K562 (cell line): ENCODE results near the gene CASKIN2. TPM values are rescaled to one million over a fixed set of nuclear protein-coding genes. Genes with fewer than 3 reads are reported as not detected.
A peak's percentile ranks its signal among the peaks of the same experiment; 100 is the strongest.

Experiments
- ATAC-seq: fragments of 200-7000 bp; cut with Tn5 transposase; 3 replicates; pipeline ENCODE4 v1.9.1; 2020; ENCODE audit warnings: moderate library complexity
- BruUV-seq: library from RNA; stranded (reverse); fragments of 400-500 nt; replicated peaks from 2 replicates; lab custom pipeline; 2021; lab: Mats Ljungman, UMichigan
- CTCF ChIA-PET: fragments of 300-600 bp; formaldehyde crosslinking; extraction: SDS; loops from one replicate; lab custom pipeline; 2021; ENCODE audit warnings: low intra/inter-chr PET ratio; lab: Yijun Ruan, JAX
- POLR2A ChIA-PET: fragments of 300-600, 350-650 bp; sonication (Branson Sonifier 250); formaldehyde crosslinking; extraction: SDS; loops from one replicate; lab custom pipeline; 2021; ENCODE audit warnings: antibody characterized with exemption, inconsistent platforms; lab: Yijun Ruan, JAX
- DNase-seq, 4 experiments: peaks; one replicate each; pipeline versions ENCODE4 v3.0.0 to v3.0.0-alpha.2; 2011 to 2018; ENCODE audit warnings: low spot score in 3 of 4, mixed read lengths in 3 of 4; ENCODE audit errors: extremely low read depth in 1 of 4
- FAIRE-seq: peaks from 2 replicates; lab custom pipeline; 2011; peaks lifted over from hg19 to GRCh38; lab: Jason Lieb, UNC
- H2AFZ ChIP-seq: 2 replicates; pipeline ENCODE4 v1.6.0; 2011; ENCODE audit warnings: low read depth, low read length, control low read depth, inconsistent platforms
- H3K27ac ChIP-seq: fragments of 200-600 bp; 3 replicates; pipeline ENCODE4 v1.8.0; 2011; ENCODE audit warnings: low read depth, mild to moderate bottlenecking, control low read depth, inconsistent platforms, low read length, moderate library complexity, mixed read lengths; ENCODE audit errors: extremely low read depth
- H3K27me3 ChIP-seq, 2 experiments: fragments of 300-600 bp in 1 of 2; 2 replicates in 1 of 2; 3 replicates in 1 of 2; pipeline versions ENCODE4 v1.6.0 to v1.8.0; 2011; ENCODE audit warnings: inconsistent platforms in 2 of 2, low read length in 2 of 2, mild to moderate bottlenecking in 1 of 2, mixed read lengths in 1 of 2, moderate library complexity in 1 of 2; ENCODE audit not compliant: control insufficient read depth in 2 of 2, insufficient read depth in 2 of 2
- H3K36me3 ChIP-seq: fragments of 300-600 bp; 3 replicates; pipeline ENCODE4 v1.8.0; 2011; ENCODE audit warnings: mild to moderate bottlenecking, low read length, inconsistent platforms; ENCODE audit not compliant: control insufficient read depth, insufficient read depth
- H3K4me1 ChIP-seq, 2 experiments: fragments of 200-600 bp in 1 of 2; replicated peaks in 1 of 2; 2 replicates in 1 of 2; 3 replicates in 1 of 2; pipeline versions ENCODE4 v1.5.1 to v1.8.0; 2011; ENCODE audit warnings: inconsistent platforms in 2 of 2, low read length in 2 of 2, mild to moderate bottlenecking in 1 of 2, mixed read lengths in 1 of 2, moderate library complexity in 1 of 2; ENCODE audit not compliant: control insufficient read depth in 2 of 2, insufficient read depth in 2 of 2
- H3K4me2 ChIP-seq: 2 replicates; pipeline ENCODE4 v1.6.1; 2011; ENCODE audit warnings: low read length, control low read depth, inconsistent platforms, mixed read lengths; ENCODE audit not compliant: insufficient read depth
- H3K4me3 ChIP-seq: fragments of 200-600 bp; sonication (generic), shearing (Covaris generic); 2 replicates; pipeline ENCODE4 v1.5.1; 2016; ENCODE audit warnings: control low read depth, inconsistent platforms
- H3K79me2 ChIP-seq: fragments of 200-600 bp; 3 replicates; pipeline ENCODE4 v1.8.0; 2011; ENCODE audit warnings: low read length, inconsistent platforms; ENCODE audit not compliant: control insufficient read depth, insufficient read depth
- H3K9ac ChIP-seq, 2 experiments: 2 replicates each; pipeline versions ENCODE4 v1.6.0 to v1.6.1; 2011; ENCODE audit warnings: low read depth in 2 of 2, low read length in 2 of 2, control low read depth in 1 of 2, inconsistent platforms in 1 of 2, mild to moderate bottlenecking in 1 of 2, mixed read lengths in 1 of 2; ENCODE audit not compliant: insufficient read depth in 1 of 2
- H3K9me1 ChIP-seq: one replicate; pipeline ENCODE4 v1.6.0; 2011; ENCODE audit warnings: inconsistent platforms, mild to moderate bottlenecking, low read length, moderate library complexity; ENCODE audit not compliant: control insufficient read depth, insufficient read depth
- H3K9me3 ChIP-seq: replicated peaks from 2 replicates; pipeline ENCODE4 v1.5.1; 2011; ENCODE audit warnings: low read depth, low read length, inconsistent platforms; ENCODE audit not compliant: control insufficient read depth, insufficient read depth
- H4K20me1 ChIP-seq: replicated peaks from 2 replicates; pipeline ENCODE4 v1.6.1; 2011; ENCODE audit warnings: low read length, inconsistent platforms, mixed read lengths; ENCODE audit not compliant: control insufficient read depth, insufficient read depth
- KHSRP ChIP-seq: fragments of 450-650 bp; IDR thresholded peaks from 2 replicates; pipeline ENCODE4 v1.6.1; 2017
- MEF2D ChIP-seq: conservative IDR thresholded peaks from 2 replicates; pipeline ENCODE4 v1.6.1; 2016; ENCODE audit warnings: low read depth, missing genetic modification characterization, missing compliant biosample characterization
- NCOA4 ChIP-seq: fragments of 450-650 bp; IDR thresholded peaks from 2 replicates; pipeline ENCODE4 v1.6.1; 2018; ENCODE audit warnings: mild to moderate bottlenecking; ENCODE audit not compliant: partially characterized antibody
- SRSF3 ChIP-seq: fragments of 200-400 bp; formaldehyde crosslinking; IDR thresholded peaks from 2 replicates; pipeline ENCODE4 v1.6.1; 2016; ENCODE audit warnings: mild to moderate bottlenecking, low read length, moderate library complexity; ENCODE audit not compliant: insufficient read depth
- ZBTB1 ChIP-seq: sonication (generic); formaldehyde crosslinking; IDR thresholded peaks from 2 replicates; pipeline ENCODE4 v1.8.1; 2023; ENCODE audit warnings: missing genetic modification reagents, low read depth, mild to moderate bottlenecking, borderline replicate concordance
- ZBTB7A ChIP-seq: IDR thresholded peaks from 2 replicates; pipeline ENCODE4 v1.6.1; 2011; ENCODE audit warnings: low read depth, mild to moderate bottlenecking, low read length, moderate library complexity, borderline replicate concordance; ENCODE audit not compliant: control insufficient read depth
- WGBS: fragments of 100-300 bp; shearing (Covaris generic); methylation state at CpG from one replicate; pipeline ENCODE4 v1.1.6; 2016; ENCODE audit warnings: low coverage, mixed read lengths; ENCODE audit not compliant: insufficient coverage; ENCODE audit errors: missing lambda C conversion rate; 5-methylcytosine and 5-hydroxymethylcytosine counted together
- in situ Hi-C: fragments of 300-500 bp; cut with MboI; formaldehyde crosslinking; loops from 4 replicates; pipeline ENCODE4 v1.15.0; 2018; ENCODE audit warnings: inconsistent platforms, mixed read lengths
- intact Hi-C: fragments of 100-400 bp; cut with micrococcal nuclease; formaldehyde crosslinking; loops from 2 replicates; pipeline ENCODE4 v1.14.2; 2022
- polyA plus RNA-seq, 8 experiments: library from polyadenylated mRNA; depleted of rRNA in 4 of 8; stranded (reverse) in 5 of 8; unstranded in 3 of 8; fragments of >200 nt; fragmentation: Nextera tagmentation in 2 of 8; fragmentation: Illumina TruSeq in 1 of 8; extraction: Ambion mirVana in 2 of 8; extraction: Trizol in 1 of 8; gene quantifications; 2 replicates each; pipeline versions ENCODE4 v1.2.1 to v1.2.3, GENCODE V29; 2011 to 2014; ENCODE audit warnings: inconsistent platforms in 1 of 8, missing spikeins in 1 of 8
- total RNA-seq, 7 experiments: library from RNA; depleted of rRNA in 6 of 7; stranded (reverse); fragments of >200 nt in 6 of 7; fragmentation: Illumina TruSeq in 2 of 7; extraction: Trizol in 2 of 7; gene quantifications; 2 replicates each; pipeline versions ENCODE4 v1.2.1 to v1.2.3, GENCODE V29; 2011 to 2021; ENCODE audit warnings: low replicate concordance in 1 of 7

CASKIN2 gene
- total and polyA plus RNA-seq, 9 of the 15 experiments (the other 6 are each of a cell fraction or from before 2014, with no cell fraction given) = 0.01 to 12.2 (median 2.1) TPM

GRCh38 chr17:75514919-75515495, 330 bp downstream of the CASKIN2 start (continued):
- TF ChIP-seq SRSF3 = no peak
- TF ChIP-seq ZBTB1 (CRISPR knock-in tag) = 0 out of 2 replicates have a peak, but pooled peaks have one; percentile 7
- no peak for TF ChIP-seq NCOA4
- TF ChIP-seq MEF2D (tag) = no peak

GRCh38 chr17:75514299-75514918, 928 bp downstream of the CASKIN2 start:
- peaks cover 18% of the 10 kb centered on the region for H4K20me1 ChIP-seq
- DNase-seq (no peak), ATAC-seq (no peak), FAIRE-seq (no peak)
- peaks cover 26% of the 10 kb centered on the region; the same call in 2 of the 3 replicates for H3K36me3 ChIP-seq
- H3K27ac ChIP-seq = no peak overlapping the region
- in situ Hi-C loops (no loop called here), intact Hi-C loops (no loop called here)
- peak; percentile 10; the same call in 1 of the 2 replicates for TF ChIP-seq ZBTB7A
- 0 out of 2 replicates have a peak, but pooled peaks have one; percentile 21 for TF ChIP-seq ZBTB1 (CRISPR knock-in tag)
- no peak for TF ChIP-seq KHSRP
- peak overlapping the region; percentile 87 for H3K4me2 ChIP-seq
- BruUV-seq = TSS peak; percentile 39
- CTCF ChIA-PET = no interaction called here
- H3K79me2 ChIP-seq = peaks cover 10% of the 10 kb centered on the region
- no peaks in the 10 kb centered on the region for H3K27me3 ChIP-seq
- peak overlapping the region; percentile 47 to 86; a peak in 3 of 4 replicates for H3K9ac ChIP-seq
- POLR2A ChIA-PET = interaction anchor here (1.1 to 1.3 kb wide), 3 partner anchors 39 to 254 kb away, joined by 3 read pairs; no protein-coding TSS in a partner anchor
- peak overlapping the region; percentile 91 for H3K4me3 ChIP-seq
- peaks cover 5% of the 10 kb centered on the region for H3K9me1 ChIP-seq
- H3K4me1 ChIP-seq = peaks cover 34 to 71% of the 10 kb centered on the region in 2 experiments
- H3K9me3 ChIP-seq = no peaks in the 10 kb centered on the region
- WGBS = 59% methylated on average over 14 of the region's 15 CpGs
- H2AFZ ChIP-seq = peak overlapping the region; percentile 95; the same call in 1 of the 2 replicates
